GM12892 (cell line): ENCODE results near the gene TSPAN9.

Experiments used
- DNase-seq: peaks from one replicate; pipeline ENCODE4 v3.0.0; 2011; ENCODE audit not compliant: insufficient read length
- FAIRE-seq: peaks from 2 replicates; lab custom pipeline; 2011; peaks lifted over from hg19 to GRCh38; lab: Jason Lieb, UNC
- POLR2A ChIP-seq: IDR thresholded peaks from 2 replicates; pipeline ENCODE4 v1.6.1; 2011; ENCODE audit warnings: low read depth, low read length, control low read depth
- POLR2AphosphoS5 ChIP-seq: IDR thresholded peaks from 2 replicates; pipeline ENCODE4 v1.6.1; 2011; ENCODE audit warnings: low read depth, low read length, control low read depth
- TAF1 ChIP-seq: IDR thresholded peaks from 2 replicates; pipeline ENCODE4 v1.6.1; 2011; ENCODE audit warnings: low read depth, mild to moderate bottlenecking, control low read depth, low read length, borderline replicate concordance

The TSPAN9 gene

DNA sequence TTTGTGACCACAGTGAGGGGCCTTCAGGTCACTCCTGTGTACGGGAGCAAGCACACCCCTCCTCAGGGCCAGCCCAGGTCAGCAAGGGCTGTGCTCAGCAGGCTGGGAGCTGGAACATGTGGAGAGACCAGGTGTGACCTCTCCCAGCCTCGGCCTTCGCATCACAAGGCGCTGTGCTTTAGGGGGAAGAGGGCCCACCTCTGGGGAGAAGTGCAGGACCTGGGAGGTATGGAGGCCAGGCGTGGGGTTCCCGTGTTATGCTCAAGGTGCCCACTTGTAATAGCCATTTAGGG is 219.2 kb downstream of the TSPAN9 start:
- no peak for TF ChIP-seq POLR2A
- TF ChIP-seq TAF1 = no peak
- TF ChIP-seq POLR2AphosphoS5 = no peak
- no peak for FAIRE-seq
- no peak for DNase-seq

DNA sequence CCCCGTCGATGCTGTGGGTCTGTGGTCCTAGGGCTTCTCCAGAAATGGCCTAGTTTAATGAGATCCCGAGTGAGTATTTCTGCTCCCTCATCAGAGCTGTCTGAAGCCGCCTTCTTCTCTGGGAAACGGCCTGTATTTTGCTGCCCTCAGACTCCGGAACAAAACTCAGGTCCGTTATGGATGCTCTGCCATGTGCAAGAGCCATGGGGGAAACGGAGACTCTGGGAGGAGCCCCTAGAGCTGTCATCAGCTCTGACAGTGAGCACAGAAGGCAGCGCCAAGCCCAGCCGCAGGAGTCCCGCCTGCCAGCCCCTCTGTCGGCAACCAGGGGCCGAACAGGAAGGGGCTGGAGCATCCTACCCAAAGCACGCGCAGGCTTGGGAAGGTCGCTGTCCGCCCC is 221.4 kb downstream of the TSPAN9 start:
- no peak for TF ChIP-seq POLR2A
- no peak for TF ChIP-seq POLR2AphosphoS5
- no peak for DNase-seq
- no peak for FAIRE-seq

DNA sequence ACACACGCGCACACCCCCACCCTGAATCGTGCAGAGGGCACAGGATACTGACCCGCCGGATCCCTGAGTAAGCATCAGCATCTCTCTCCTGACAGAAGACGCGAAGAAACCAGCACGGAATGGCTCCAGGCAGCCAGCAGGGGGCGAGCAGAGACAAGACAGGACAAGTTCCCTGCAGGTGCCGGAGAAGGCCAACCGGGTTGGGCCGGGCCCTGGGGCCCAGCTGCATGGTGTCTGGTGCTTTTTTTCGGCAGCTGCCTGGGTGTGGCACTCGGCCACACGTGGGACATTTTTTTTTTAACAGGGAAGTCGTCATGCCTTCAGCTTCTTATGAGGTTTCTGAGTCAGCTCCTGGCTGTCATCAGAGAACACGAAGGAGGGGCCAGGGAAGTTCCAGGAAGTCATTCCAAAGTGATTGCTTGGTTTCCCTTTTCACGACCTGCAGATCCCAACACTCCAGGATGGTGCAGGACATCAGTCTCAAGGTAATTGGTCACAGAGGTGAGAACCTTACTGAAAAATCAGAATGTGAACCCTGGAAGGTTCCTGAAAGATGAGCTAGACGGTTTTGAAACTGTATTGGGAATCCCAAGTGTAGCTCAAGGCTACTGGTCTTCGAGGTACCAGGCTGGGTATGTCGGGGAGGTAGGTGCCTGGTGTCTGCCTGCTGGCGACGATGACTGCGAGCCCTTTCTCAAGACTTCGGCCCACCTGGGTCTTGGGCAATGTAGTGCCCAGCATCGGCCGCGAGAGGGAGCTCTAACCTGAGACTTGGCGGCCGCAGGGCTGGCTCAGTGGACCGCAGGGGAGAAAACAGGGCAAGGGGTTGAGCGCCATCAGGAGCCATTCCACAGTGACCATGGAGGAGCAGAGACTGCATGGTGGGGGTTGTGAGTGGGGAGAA is 223.0 kb downstream of the TSPAN9 start:
- DNase-seq = peak; percentile 79
- FAIRE-seq = peak; percentile 94
- TF ChIP-seq TAF1 (no peak), POLR2AphosphoS5 (no peak), POLR2A (no peak)

DNA sequence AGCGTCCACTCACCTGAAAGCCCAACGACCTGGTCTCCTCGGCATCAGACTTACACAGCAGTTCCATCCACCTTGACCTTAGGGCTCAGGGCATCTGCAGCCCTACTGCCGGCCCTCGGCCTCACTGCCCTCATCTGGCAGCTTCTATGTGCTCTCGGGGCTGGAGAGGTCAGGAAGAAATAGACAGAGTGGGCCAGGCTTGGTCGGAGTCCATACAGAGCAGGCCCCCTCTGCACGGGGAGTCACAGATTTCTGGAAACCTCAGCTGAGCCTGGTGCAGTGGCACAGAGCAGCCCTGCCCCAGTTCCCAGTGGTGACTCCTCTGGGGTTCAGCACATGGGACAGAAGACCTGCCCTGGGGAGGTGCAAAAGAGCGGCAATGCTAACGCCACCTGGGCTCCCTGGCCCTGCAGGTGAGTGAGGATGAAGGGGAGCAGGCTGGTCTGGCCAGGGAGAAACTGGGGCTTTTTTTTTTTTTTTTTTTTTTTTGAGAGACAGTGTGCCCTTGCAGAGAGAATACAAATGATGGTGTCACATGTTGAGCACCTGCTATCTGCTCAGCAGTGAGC is 223.7 kb downstream of the TSPAN9 start:
- TF ChIP-seq TAF1 (no peak), POLR2AphosphoS5 (no peak), POLR2A (no peak)
- DNase-seq (no peak), FAIRE-seq (no peak)

DNA sequence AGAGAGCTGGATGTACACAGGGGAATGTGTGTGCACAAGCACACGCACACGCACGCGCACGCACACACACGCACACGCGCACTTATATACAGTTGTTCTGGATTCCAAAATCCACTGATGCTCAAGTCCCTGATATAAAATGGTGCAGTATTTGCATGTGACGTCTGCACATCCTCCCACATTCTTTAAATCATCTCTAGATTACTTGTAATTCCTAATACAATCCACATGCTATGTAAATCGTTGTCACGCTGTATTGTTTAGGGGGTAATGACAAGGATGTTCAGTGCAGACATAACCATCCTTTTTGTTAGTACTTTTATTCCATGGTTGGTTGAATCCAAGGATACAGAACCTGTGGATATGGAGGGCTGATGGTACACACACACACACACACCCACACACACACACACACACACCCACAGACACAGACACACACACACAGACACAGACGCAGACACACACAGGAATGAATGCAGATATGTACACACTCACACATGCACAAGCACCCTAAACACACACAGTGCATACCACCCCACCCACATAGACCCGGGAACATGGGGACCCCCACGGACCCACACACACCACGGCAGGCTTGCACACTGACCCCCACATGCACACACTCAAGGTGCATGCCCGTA is 225.3 kb downstream of the TSPAN9 start:
- DNase-seq (no peak), FAIRE-seq (no peak)
- no peak for TF ChIP-seq POLR2AphosphoS5
- no peak for TF ChIP-seq POLR2A
- TF ChIP-seq TAF1 = no peak

DNA sequence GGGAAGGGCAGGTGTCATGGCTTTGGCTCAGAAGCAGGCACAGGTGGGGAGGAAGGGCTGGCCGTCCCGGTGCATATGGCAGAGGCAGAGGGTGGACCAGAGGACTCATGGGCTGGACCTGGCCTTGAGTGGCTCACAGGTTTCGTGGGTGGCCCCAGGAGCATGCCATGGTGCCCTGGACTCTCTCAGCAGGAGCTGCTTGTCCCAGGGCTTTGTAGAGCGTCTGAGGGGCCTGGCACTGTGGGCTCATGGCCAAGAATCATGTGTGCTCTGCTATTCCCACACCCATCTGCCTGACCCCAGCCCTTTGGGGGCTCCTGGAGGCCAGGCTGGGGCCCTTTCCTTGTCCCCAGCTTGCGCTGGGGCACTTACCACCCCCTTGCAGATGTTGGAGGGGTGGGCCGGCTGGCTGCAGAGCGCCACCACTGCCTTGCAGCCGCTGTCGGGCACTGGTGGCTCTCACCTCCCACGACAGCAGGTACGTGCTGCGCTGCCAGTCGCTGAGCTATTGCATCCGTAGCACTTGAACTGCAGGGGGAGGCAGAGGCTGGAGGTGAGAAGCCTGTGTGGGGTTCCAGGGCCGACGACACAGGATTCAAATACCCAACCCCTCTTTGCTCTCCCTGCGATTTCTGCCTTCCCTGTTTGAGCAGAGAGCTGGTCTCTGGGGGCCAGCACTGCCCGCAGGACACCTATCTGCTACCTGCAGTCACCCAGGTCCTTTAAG is 226.4 kb downstream of the TSPAN9 start:
- FAIRE-seq (no peak), DNase-seq (no peak)
- no peak for TF ChIP-seq POLR2AphosphoS5
- TF ChIP-seq POLR2A = no peak
- no peak for TF ChIP-seq TAF1

DNA sequence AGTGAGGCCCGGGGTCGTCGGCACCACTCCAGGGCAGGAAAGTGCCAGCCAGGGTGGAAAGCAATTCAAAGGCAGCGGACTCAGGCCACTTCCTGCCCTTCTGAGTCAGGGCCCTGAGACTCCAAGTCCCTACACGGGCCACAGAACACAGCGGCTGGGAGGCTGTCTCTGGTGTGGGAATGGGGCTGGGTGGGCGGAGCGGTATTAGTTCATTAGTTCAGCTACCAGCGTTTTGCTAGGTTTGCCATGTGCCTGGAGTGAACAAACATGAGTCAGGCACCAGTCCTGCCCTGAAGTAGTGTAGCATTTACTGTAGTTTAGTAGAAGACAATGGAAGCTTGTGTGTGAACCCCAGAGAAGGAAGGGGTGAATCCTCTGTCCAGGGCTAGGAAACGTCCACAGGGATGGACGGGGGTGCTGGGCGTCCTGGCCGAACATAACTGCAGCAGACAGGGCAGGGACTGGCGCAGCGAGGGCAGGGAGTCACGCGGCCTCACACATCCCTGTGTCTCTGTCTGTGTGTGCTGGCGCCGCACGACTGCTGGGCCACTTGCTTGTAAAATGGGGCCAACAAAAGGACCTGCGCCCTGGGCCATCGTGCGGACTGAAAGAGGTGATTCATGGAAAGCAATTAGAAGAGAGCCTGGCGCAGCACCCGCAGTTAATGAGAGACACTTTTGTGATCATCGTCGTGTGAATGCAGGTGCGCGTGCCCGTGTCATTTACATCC is 227.4 kb downstream of the TSPAN9 start:
- TF ChIP-seq TAF1 (no peak), POLR2A (no peak), POLR2AphosphoS5 (no peak)
- FAIRE-seq (no peak), DNase-seq (no peak)

DNA sequence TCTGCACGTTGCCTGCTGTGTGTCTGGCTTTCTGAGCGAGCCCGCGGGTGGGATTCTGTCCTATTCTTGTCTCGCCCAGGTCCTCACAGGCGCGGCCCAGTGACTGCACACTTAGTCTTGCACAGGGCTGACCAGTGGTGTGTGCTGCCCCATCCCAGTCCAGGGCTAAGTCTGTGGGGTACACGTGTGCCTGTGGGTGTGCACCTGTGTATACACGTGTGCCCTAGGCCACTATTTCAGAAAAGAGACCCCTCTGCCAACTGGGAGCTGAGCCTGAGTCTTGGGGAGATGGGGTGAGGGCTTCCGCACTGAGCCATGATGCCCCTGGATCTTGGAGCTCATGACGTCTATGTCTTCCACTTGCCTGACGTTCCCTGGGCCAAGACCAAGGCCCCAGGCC is 228.3 kb downstream of the TSPAN9 start:
- TF ChIP-seq POLR2AphosphoS5 (no peak), TAF1 (no peak), POLR2A (no peak)
- FAIRE-seq = no peak
- no peak for DNase-seq

DNA sequence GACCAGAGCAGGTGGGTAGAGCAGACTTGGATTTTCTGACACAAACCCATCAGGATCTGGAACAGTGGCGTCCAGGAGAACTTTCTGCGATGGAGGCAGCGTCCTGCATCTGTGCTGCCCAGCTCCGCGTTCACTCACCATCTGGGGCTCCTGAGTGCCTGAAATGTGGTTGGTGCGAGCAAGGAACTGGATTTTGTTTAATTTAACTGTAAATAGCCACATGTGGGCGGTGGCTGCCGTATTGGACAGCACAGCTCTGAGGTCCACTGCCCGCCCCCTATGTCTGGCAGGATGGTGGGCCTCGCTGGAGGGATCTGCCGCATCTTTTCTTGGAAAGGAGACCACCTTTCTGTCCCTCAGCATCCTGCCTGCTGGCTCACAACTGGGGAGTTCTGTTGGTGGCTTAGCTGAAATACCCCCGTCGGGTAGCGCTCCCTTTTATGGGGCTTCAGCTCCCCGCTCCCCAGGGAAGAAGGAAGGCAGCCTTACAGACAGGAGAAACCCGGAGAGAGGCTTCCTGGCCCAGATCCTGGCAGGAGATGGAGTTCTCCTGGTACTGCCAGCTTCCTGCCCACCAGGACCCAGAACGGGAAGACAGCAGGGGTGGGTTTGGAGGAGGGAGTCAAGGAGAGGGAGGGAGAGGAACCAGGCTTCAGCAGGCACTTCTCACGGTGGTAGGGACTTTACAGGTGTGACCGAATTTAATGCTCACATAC is 228.9 kb downstream of the TSPAN9 start:
- no peak for FAIRE-seq

DNA sequence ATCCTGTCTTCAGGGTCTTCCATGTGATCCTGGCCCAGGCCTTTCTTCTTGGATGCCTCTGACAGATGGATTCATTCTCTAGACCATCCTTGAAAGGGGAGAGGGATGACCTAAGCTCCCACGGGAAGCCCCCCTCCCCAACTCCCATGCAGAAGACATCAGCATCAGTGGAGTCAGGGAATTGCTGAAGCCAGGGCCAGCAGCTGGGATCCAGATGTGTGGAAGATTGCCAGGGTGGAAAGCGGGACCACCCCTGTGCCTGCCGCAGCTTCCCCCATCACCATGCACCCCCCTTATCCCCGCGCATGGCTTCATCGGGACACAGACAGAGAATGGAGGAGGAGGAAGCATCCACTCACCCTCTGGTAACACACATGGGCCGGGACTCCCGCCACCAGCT is 230.2 kb downstream of the TSPAN9 start:
- TF ChIP-seq TAF1 (no peak), POLR2A (no peak), POLR2AphosphoS5 (no peak)
- DNase-seq = no peak
- FAIRE-seq = no peak

More for the DNA sequence above, 228.9 kb downstream of the TSPAN9 start:
- DNase-seq = no peak
- TF ChIP-seq TAF1 (no peak), POLR2AphosphoS5 (no peak), POLR2A (no peak)

DNA sequence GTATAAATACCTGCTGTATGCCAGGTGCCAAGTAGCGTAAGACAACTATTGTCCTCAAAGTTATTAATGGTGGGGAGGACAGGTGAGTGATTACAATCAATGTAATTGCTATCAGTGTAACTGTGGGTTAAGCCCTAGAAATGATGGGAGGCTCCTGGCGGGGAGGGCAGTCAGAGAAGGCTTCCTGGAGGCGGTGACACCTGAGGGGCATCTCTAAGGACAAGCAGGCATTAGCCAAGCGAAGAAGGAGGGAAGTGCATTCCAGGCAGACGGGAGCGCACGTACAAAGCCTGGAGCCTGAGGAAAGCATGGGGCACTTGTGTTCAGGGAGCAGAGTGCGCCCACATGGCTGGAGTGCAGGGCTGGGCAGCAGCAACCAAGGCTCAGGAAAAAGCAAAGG is 230.9 kb downstream of the TSPAN9 start:
- no peak for TF ChIP-seq TAF1
- TF ChIP-seq POLR2A = no peak
- no peak for TF ChIP-seq POLR2AphosphoS5
- no peak for DNase-seq
- no peak for FAIRE-seq
